ENCODE measurements around the gene INTS15.
"Not testable (repeated sequence)": the region's sequence is repeated elsewhere in the genome, so short reads cannot be mapped to it uniquely, and the experiment has no call there.

INTS15 gene

DNA sequence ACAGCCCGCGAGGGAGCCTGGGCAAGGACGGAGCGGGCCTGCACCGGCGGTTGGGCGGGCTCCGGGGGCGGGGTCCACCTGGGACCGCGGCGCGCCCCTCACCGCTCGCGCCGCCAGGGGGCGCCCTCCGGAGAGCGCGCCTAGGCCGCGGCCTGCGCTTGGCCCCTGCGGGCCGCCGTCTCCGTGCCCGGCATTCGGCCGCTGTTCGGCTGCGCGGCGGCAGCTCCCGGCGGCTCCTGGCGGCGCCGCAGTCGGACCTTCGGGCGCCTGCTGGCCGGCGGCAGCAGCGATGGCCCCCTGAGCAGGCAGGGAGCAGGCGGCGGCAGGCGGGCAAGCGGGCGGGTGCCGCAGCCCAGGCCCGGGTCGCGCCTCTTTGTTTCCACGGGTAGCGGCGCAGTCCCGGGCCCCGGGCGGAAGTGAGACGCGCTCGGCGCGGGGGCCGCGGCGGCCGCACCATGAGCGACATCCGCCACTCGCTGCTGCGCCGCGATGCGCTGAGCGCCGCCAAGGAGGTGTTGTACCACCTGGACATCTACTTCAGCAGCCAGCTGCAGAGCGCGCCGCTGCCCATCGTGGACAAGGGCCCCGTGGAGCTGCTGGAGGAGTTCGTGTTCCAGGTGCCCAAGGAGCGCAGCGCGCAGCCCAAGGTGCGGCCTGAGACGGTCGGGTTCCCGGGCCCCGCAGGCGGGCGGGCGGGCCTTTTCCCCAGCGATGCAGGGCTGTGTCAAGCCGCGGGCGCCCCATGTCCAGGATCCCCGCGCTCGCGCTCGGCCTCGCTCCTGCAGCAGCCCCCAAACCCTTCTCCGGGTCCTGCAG is at the start of gene INTS15:
Gene INTS15 (plus strand): TSS at position 193 of the 816 bp plus-strand sequence. CDS start 263 bp downstream, at position 456.
- peak; percentile 63 to 85 for DNase-seq

GRCh38 chr7:6542368-6542767 is 47.5 kb upstream of the INTS15 start:
- no peak for DNase-seq

GRCh38 chr7:6545398-6546126 is 44.3 kb upstream of the INTS15 start:
- no peak for DNase-seq

DNA sequence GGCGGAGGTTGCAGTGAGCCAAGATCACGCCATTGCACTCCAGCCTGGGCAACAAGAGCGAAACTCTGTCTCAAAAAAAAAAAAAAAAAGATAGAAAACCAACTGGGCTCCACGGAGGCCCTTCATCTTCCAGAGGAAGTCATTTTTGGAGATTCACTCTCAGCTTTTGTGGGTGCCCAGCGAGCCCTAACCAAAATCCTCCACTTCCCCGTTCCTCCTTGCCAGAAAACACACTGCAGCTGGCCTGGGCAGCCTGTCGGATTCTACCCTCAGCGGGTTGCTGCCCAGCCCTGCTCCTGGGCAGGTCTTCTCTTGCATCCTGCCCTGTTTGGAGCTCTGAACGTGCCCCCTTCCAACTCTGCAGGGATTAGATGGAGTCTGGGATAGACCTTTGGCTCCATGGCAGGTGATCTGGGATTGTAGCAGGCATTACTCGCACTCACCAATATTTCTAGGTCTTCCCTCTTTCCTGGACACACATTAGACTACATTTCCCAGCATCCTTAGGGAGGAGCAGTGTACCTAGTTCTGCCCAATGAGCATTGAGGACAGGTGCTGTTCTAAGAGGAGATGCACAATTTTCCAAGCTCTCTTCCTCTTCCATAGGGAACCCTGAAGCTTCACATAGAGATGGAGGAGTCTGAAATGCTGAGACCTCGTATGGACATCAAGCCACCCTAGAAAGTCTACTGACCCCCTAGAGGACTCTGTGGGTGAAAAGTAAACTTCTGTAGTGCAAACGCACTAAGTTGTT is 43.1 kb upstream of the INTS15 start:
- no peak for DNase-seq

- DNase-seq, result no peak
Measured at GRCh38 chr7:6547400-6547799, 42.4 kb upstream of the INTS15 start.

DNA sequence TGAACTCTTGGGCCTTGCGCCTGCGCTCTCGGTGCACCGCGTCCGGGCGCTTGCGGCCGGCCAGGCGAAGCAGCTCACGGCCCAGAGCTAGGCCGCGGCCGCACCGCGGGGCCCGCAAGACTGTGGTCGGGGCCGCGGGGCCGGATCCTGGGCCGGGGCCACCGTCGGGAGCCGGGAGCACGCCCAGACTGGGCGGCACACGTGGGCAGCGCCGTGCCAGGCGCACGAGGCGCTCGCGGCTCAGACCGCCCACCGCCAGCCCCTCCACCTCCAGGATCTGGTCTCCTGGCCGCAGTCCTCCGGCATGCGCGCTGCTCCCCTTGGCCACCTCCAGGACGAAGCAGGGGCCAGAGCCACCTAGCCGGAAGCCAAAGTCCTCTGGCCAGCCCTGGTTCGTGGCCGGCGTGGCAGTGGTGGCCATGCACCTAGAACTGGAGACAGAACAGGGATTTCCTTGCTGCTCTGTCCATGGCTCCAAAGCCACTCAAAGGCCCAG is 38.8 kb upstream of the INTS15 start, which contains the start of gene GRID2IP:
Gene GRID2IP (minus strand): TSS at position 446 of the 496 bp plus-strand sequence. CDS start 25 bp downstream, at position 421.
- no peak for DNase-seq

DNA sequence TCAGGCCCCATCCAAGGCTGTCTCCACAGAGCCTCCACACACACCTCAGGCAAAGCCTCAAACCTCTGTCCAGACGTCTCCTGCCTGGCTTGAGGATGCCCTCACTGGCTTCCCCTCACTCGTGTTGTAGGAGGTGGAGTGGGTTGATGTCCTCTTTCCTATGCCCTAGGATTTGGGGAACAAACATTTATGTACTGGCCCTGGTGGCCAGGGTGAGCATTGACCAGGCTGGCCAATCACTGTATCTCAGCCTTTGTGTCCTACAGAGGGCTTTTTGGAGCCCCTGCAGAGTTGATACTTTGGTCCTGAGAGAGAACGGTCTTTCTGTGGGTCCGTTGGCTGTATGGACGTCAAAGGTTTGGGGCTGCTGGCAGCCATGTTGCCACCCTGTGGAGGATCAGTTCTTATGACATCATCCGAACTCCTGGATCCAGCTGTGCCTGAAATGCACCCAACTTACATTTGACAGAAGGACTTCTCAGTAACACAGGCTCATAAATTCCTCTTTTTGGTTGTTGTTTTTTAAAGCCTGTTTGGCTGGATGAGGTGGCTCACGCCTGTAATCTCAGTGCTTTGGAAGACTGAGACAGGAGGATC is 36.3 kb upstream of the INTS15 start:
- DNase-seq, result no peak

DNA sequence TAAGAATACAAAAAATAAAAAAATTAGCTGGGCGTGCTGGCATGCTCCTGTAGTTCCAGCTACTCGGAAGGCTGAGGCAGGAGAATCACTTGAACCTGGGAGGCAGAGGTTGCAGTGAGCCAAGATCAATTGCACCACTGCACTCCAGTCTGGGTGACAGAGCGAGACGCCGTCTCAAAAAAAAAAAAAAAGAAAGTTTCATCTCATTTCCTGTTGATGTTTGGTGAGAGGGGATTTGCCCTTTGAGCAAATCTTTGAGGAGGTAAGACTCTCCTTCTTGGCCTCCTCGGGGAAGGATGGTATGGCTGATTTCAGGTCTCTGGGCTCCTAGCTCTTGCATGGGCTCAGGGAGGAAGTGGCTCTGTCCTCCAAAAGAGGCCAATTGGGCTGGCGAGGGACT is 35.0 kb upstream of the INTS15 start:
- no peak for DNase-seq

DNA sequence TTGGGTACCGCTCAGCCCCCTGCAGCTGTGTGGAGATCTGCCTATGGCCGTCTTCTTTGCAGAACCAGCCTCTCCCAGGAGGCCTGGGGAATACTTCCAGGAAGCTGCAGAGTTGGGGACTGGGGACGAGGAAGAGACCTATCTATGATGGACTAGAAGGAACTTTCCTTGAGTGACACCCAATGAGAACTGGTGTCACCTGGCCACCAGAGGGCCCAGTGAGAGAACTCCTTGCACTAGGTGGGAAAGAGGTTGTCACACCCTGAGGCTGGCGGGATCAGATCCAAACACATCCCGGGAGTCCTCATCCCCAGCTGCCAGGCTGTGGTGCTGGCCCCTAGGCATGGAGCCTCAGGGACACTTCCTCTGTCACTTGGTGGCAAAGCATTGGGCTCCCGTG is 33.6 kb upstream of the INTS15 start:
- peak in 1 of 2 experiments; percentile 20 for DNase-seq

DNA sequence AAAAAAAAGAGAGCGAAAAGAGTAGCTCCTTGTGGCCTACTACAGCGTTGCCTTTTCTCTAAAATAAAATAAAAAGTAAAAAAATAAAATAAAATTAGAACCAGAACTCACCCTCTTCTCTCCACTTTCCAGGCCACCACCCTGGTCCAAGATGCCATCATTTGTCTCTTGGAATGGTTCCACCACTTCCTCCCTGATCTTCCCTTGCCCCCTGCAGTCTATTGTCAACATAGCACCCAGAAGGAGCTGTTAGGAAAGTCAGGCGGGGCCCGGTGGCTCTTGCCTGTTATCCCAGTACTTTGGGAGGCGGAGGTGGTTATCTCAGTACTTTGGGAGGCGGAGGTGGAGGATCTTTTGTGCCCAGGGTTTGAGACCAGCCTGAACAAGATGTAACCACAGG is 31.0 kb upstream of the INTS15 start:
- peak; percentile 54 to 64 for DNase-seq

- DNase-seq, result no peak
Measured at GRCh38 chr7:6559896-6560295, 29.9 kb upstream of the INTS15 start.

DNA sequence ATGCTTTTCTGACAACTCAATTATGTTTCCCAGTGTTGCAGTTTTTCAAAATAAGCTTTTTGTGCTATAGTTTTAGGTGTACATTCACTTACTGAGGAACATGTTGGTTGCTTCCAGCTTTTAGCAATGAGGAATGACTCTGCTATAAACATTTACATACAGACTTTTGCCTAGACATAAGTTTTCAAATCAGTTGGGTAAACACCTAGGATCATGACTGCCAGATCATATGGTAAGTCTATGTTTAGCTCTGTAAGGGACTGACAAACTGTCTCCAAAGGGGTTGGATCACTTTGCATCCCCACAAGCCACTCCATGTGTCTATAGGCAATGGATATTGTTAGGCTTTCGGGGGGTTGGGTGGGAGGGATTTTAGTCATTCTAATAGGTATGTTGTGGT is 27.7 kb upstream of the INTS15 start:
- DNase-seq, result no peak

DNA sequence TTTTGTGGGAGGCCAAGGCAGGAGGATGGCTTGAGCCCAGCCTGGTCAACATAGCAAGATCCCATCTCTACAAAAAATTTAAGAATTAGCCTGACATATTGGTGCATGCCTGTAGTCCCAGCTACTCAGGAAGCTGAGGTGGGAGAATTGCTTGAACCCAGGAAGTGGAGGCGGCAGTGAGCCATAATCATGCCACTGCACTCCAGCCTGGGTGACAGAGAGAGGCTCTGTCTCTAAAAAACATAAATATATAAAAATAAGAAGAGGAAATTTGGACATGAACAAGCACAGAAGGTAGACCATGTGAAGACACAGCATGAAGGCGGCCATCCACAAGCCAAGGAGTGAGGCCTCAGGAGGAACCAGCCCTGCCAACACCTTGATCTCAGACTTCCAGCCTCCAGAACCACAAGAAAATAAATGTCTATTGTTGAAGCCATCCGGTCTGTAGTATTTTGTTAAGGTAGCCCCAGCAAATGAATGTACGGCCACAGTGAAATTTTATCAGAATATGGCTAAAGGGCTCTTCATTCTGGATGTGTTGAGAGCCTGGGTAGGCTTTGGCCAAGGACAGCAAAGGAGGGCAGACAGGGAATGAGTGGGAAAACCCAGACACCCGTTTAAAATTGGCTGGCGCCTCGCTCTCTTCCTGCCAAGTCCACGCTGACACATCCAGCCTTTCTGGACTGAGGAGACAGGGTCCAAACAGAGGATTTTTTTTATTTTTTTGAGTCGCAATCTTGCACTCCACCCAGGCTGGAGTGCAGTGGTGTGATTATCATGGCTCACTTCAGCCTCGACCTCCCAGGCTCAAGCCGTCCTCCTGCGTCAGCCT is 25.7 kb upstream of the INTS15 start:
- DNase-seq, result no peak

DNA sequence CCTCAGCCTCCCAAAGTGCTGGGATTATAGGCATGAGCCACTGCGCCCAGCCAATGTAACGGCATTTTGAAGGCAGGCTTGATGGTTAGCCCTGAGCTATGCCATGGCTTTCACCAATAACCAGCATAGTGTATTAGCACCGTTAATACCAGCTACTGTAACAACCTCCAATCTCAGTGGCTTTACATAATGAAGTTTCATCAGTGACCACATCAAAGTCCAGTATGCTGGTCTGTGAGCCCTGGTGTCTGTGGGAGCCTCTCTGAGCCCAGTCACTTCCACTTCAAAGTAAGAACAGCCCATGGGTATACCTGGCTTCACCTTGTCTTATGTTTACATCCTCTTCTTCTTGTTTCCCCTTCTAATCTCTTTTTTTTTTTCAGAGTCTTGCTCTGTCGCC is 24.2 kb upstream of the INTS15 start:
- DNase-seq, result no peak

GRCh38 chr7:6567886-6568285 is 21.9 kb upstream of the INTS15 start:
- no peak for DNase-seq

GRCh38 chr7:6571160-6571779 is 18.6 kb upstream of the INTS15 start:
- no peak for DNase-seq

DNA sequence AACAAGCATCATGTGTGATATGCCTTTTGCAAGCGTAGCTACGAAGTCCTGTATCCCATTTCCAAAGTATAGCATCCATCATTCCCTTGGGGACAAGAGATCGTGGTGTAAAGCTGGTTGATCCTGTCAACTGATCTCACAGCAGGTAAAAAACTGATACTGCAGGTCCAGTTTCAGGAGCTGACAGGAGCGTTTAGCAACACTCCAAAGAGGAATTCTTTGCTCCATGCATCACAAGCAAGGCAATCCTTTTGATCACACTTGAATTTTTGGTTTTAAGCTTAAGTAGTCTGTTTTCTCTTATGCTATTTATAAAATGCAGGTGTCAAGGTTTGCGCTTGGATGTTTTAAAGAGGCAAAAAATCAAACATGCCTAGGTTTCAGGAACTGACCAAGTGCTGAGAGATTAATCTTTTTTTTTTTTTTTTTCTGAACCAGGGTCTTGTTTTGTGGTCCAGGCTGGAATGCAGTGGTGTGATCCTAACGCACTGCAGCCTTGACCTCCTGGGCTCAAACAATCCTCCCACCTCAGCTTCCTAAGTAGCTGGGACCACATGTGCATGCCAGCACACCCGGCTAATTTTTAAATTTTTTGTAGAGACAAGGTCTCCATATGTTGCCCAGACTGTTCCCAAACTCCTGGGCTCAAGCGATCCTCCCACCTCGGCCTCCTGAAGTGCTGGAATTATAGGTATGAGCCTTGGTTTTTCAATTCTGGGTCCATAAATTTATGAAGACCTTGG is 14.4 kb upstream of the INTS15 start:
- no peak for DNase-seq

DNA sequence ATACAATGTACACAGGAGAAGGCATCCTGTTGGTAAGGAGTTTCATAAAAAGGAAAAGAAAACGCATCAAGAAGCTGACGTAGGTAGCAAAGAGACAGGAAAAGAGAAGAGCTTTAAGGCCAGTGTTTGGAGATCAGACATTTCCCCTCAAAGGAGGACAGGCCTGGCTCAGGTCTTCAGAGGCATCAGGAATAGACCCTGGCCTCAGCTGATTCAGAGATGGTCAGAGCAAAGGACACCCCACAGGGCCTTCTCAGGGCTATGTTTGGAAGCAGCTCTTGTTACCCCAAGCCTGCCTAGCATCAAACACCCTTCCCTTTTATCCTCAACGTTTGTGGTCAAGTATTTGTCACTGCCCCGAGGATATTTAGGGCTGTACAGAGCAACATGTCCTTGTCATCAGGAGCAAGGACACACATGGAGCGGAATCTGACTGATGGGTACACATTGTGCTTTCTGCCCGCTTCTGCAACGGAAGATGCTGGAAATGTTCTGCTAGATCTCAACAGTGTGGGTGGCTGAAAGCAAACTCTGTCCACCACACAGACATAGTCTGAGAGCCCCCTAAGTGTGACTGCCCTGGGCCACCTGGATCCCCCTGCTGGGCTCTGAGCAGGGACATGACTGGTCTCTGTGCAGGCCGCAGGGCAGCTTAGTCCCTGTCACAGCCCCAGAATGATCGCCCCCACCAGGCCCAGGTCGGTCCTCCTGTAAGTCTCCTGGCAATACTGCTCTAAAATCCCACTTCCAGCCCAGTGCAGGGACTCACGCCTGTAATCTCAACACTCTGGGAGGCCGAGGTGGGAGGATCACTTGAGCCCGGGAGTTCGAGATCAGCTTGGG is 13.6 kb upstream of the INTS15 start:
- peak in 1 of 2 experiments; percentile 19 for DNase-seq

GRCh38 chr7:6576867-6577368 is 12.9 kb upstream of the INTS15 start:
- not testable (repeated sequence) for DNase-seq
